NCI-H2107 treated with DMSO at 0.1 percent for 48 hours (cell line): ENCODE measurements around the gene HDAC9.

Experiments
- DNase-seq: peaks from one replicate; lab custom pipeline; 2025; ENCODE audit not compliant: unreplicated experiment; lab: John Stamatoyannopoulos, UW

Gene HDAC9

GRCh38 chr7:18828260-18828993 is 332.9 kb downstream of the HDAC9 start:
- no peak for DNase-seq

- DNase-seq, result no peak
Observed at GRCh38 chr7:18828994-18829857, 333.7 kb downstream of the HDAC9 start.

- DNase-seq, result no peak
Observed at GRCh38 chr7:18829858-18830285, 334.3 kb downstream of the HDAC9 start.

GRCh38 chr7:18831419-18831818 is 335.9 kb downstream of the HDAC9 start:
- no peak for DNase-seq

- no peak for DNase-seq
Observed at GRCh38 chr7:18831943-18832342, 336.4 kb downstream of the HDAC9 start.

- no peak for DNase-seq
Observed at GRCh38 chr7:18834577-18834976, 339.0 kb downstream of the HDAC9 start.

GRCh38 chr7:18835001-18835690 is 339.6 kb downstream of the HDAC9 start:
- DNase-seq, result no peak

- no peak for DNase-seq
Observed at GRCh38 chr7:18843979-18844378, 348.4 kb downstream of the HDAC9 start.

- no peak for DNase-seq
Observed at GRCh38 chr7:18844735-18845134, 349.2 kb downstream of the HDAC9 start.

- DNase-seq, result no peak
Observed at GRCh38 chr7:18845700-18846099, 350.2 kb downstream of the HDAC9 start.

GRCh38 chr7:18846765-18847215 is 351.2 kb downstream of the HDAC9 start:
- DNase-seq, result no peak

GRCh38 chr7:18849130-18849529 is 353.6 kb downstream of the HDAC9 start:
- no peak for DNase-seq

- DNase-seq, result no peak
Observed at GRCh38 chr7:18855796-18856195, 360.2 kb downstream of the HDAC9 start.

GRCh38 chr7:18858232-18858631 is 362.7 kb downstream of the HDAC9 start:
- DNase-seq, result no peak

- DNase-seq, result no peak
Observed at GRCh38 chr7:18859318-18859717, 363.8 kb downstream of the HDAC9 start.

- DNase-seq, result no peak
Observed at GRCh38 chr7:18860221-18860620, 364.7 kb downstream of the HDAC9 start.

GRCh38 chr7:18861514-18862118 is 366.1 kb downstream of the HDAC9 start:
- DNase-seq, result no peak

GRCh38 chr7:18864967-18865366 is 369.4 kb downstream of the HDAC9 start:
- DNase-seq, result no peak

- no peak for DNase-seq
Observed at GRCh38 chr7:18866359-18867036, 370.9 kb downstream of the HDAC9 start.

- no peak for DNase-seq
Observed at GRCh38 chr7:18872344-18872743, 376.8 kb downstream of the HDAC9 start.
